Measurements from ENCODE around the gene EZH1. TPM values are rescaled to one million over a fixed set of nuclear protein-coding genes. Genes with fewer than 3 reads are reported as not detected.

The EZH1 gene
- total RNA-seq, 1 experiment from 2014 or later: 16.9 TPM

- Mint-ChIP-seq H3K4me1 (ENCODE audit: low read depth, unreplicated experiment) (no peaks in the 10 kb centered on the region), H3K9me3 (ENCODE audit: unreplicated experiment) (no peaks in the 10 kb centered on the region), H3K27me3 (ENCODE audit: insufficient read depth, unreplicated experiment) (no peaks in the 10 kb centered on the region), H3K36me3 (ENCODE audit: insufficient read depth, unreplicated experiment) (peaks cover under 1% of the 10 kb centered on the region), H3K27ac (ENCODE audit: unreplicated experiment) (no peak overlapping the region), H3K4me3 (ENCODE audit: unreplicated experiment) (no peak overlapping the region)
- Histone ChIP-seq H3K4me3 (ENCODE audit: low read depth, low read length) (no peak overlapping the region), H3K36me3 (ENCODE audit: control insufficient read depth, insufficient read depth, low read length) (peaks cover 1% of the 10 kb centered on the region), H3K27me3 (replicated peaks; ENCODE audit: control insufficient read depth, insufficient read depth, low read length) (no peaks in the 10 kb centered on the region), H3K9me3 (no peaks in the 10 kb centered on the region), H3K4me1 (no peaks in the 10 kb centered on the region)
- BruUV-seq (replicated peaks): no TSS peak
- ChIA-PET CTCF (interaction anchor here (1.0 kb wide), 1 partner anchor 124 kb away, joined by 3 read pairs; no protein-coding TSS in a partner anchor), POLR2A (no interaction called here)
- intact Hi-C loops (cut with micrococcal nuclease; ENCODE audit: unreplicated experiment): no loop called here
- no peak for TF ChIP-seq CTCF (IDR thresholded peaks at IDR 0.05; ENCODE audit: insufficient read depth in 1 of 2, low read depth in 1 of 2, low read length in 1 of 2, severe bottlenecking in 1 of 2, unreplicated experiment in 1 of 2)
- no peak for DNase-seq
Observed at GRCh38 chr17:42702446-42702845, 42.4 kb downstream of the EZH1 start.

- BruUV-seq (replicated peaks): TSS peak; percentile 20
- DNase-seq: no peak
Observed at GRCh38 chr17:42700586-42701289, 44.1 kb downstream of the EZH1 start.

GRCh38 chr17:42699415-42699740, 45.5 kb downstream of the EZH1 start:
- Mint-ChIP-seq H3K27ac (ENCODE audit: unreplicated experiment) (no peak overlapping the region), H3K36me3 (ENCODE audit: insufficient read depth, unreplicated experiment) (no peaks in the 10 kb centered on the region), H3K9me3 (ENCODE audit: unreplicated experiment) (no peaks in the 10 kb centered on the region), H3K4me1 (ENCODE audit: low read depth, unreplicated experiment) (no peaks in the 10 kb centered on the region), H3K4me3 (ENCODE audit: unreplicated experiment) (no peak overlapping the region), H3K27me3 (ENCODE audit: insufficient read depth, unreplicated experiment) (no peaks in the 10 kb centered on the region)
- H3K27me3 ChIP-seq (replicated peaks; ENCODE audit: control insufficient read depth, insufficient read depth, low read length): no peaks in the 10 kb centered on the region
- no peaks in the 10 kb centered on the region for H3K4me1 ChIP-seq
- no peaks in the 10 kb centered on the region; the same call in none of the 2 replicates for H3K36me3 ChIP-seq (ENCODE audit: control insufficient read depth, insufficient read depth, low read length)
- TF ChIP-seq CTCF (IDR thresholded peaks at IDR 0.05; ENCODE audit: insufficient read depth in 1 of 2, low read depth in 1 of 2, low read length in 1 of 2, severe bottlenecking in 1 of 2, unreplicated experiment in 1 of 2): no peak
- intact Hi-C loops (cut with micrococcal nuclease; ENCODE audit: unreplicated experiment): no loop called here
- H3K9me3 ChIP-seq: no peaks in the 10 kb centered on the region
- no peak for DNase-seq
- BruUV-seq (replicated peaks): no TSS peak
- no peak overlapping the region for H3K4me3 ChIP-seq (ENCODE audit: low read depth, low read length)
- CTCF ChIA-PET: interaction anchor here (0.6 to 1.1 kb wide), 2 partner anchors 18 to 64 kb away, joined by 4 to 5 read pairs; no protein-coding TSS in a partner anchor
- POLR2A ChIA-PET: no interaction called here

More at GRCh38 chr17:42700586-42701289, 44.1 kb downstream of the EZH1 start:
- H3K36me3 Mint-ChIP-seq (ENCODE audit: insufficient read depth, unreplicated experiment): no peaks in the 10 kb centered on the region
- intact Hi-C loops (cut with micrococcal nuclease; ENCODE audit: unreplicated experiment): no loop called here
- no peaks in the 10 kb centered on the region for H3K27me3 Mint-ChIP-seq (ENCODE audit: insufficient read depth, unreplicated experiment)
- POLR2A ChIA-PET: interaction anchor here (0.5 kb wide), 1 partner anchor 123 kb away, joined by 3 read pairs; the partner anchor contains the start of gene PSMC3IP
- H3K4me3 Mint-ChIP-seq (ENCODE audit: unreplicated experiment): no peak overlapping the region
- no peaks in the 10 kb centered on the region for H3K9me3 Mint-ChIP-seq (ENCODE audit: unreplicated experiment)
- no peaks in the 10 kb centered on the region for H3K4me1 Mint-ChIP-seq (ENCODE audit: low read depth, unreplicated experiment)
- Histone ChIP-seq H3K27me3 (replicated peaks; ENCODE audit: control insufficient read depth, insufficient read depth, low read length) (no peaks in the 10 kb centered on the region), H3K36me3 (ENCODE audit: control insufficient read depth, insufficient read depth, low read length) (peaks cover 1% of the 10 kb centered on the region), H3K9me3 (no peaks in the 10 kb centered on the region), H3K4me3 (ENCODE audit: low read depth, low read length) (no peak overlapping the region), H3K4me1 (no peaks in the 10 kb centered on the region)
- no peak overlapping the region for H3K27ac Mint-ChIP-seq (ENCODE audit: unreplicated experiment)
- CTCF ChIA-PET: no interaction called here
- no peak for TF ChIP-seq CTCF (IDR thresholded peaks at IDR 0.05; ENCODE audit: insufficient read depth in 1 of 2, low read depth in 1 of 2, low read length in 1 of 2, severe bottlenecking in 1 of 2, unreplicated experiment in 1 of 2)
